OCI-LY1 (cell line): Measurements from ENCODE around the gene SYPL1.

ENCODE experiments used
- EZH2 ChIP-seq: fragments of 200-600 bp; sonication (generic), shearing (Covaris generic); IDR thresholded peaks from 2 replicates; pipeline ENCODE4 v1.8.0; 2017; ENCODE audit warnings: borderline replicate concordance, mixed run types, mild to moderate bottlenecking, antibody characterized with exemption, low read length, moderate library complexity, mixed read lengths
- TF ChIP-seq, protein P1 (sequence below): fragments of 200-600 bp; sonication (generic), shearing (Covaris generic); IDR thresholded peaks from 2 replicates; pipeline ENCODE4 v1.5.1; 2017; ENCODE audit warnings: mild to moderate bottlenecking, antibody characterized with exemption, low read length, moderate library complexity, mixed read lengths

DNA sequence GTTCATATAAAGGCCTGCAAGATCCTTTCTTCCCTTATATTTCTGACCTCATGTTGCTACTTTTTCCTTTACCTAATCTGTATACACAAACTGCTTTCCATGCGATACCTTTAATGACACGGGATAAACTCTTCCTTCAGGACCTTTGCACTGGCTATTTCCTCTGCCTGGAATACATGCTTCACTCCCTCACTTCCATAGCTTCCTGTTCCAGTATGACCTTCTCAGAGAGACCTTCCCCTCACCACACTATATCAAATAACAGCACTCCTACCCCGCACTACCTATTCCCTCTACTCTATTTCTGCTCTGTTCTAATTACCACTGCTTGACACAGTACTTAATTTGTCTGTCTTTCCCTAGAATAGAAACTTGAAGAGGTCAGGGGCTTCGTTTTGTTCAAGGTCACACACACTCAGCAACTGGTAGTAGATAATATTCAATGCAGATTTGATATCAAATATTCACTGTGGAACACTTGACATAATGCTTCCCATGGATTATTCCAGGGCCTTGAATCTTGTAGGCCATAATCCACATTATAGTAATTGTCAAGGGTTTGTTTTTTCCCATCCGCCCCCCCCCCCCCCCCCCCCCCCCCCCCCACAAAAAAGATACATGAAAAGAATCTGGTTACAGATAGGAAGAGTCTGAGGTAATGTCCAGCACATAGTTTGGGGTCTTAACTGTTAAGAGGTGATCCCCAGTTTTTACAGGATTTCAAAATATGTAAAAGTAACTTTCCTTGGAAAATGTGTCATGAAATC, 11.1 kb downstream of the SYPL1 start:
- TF ChIP-seq, protein P1, sequence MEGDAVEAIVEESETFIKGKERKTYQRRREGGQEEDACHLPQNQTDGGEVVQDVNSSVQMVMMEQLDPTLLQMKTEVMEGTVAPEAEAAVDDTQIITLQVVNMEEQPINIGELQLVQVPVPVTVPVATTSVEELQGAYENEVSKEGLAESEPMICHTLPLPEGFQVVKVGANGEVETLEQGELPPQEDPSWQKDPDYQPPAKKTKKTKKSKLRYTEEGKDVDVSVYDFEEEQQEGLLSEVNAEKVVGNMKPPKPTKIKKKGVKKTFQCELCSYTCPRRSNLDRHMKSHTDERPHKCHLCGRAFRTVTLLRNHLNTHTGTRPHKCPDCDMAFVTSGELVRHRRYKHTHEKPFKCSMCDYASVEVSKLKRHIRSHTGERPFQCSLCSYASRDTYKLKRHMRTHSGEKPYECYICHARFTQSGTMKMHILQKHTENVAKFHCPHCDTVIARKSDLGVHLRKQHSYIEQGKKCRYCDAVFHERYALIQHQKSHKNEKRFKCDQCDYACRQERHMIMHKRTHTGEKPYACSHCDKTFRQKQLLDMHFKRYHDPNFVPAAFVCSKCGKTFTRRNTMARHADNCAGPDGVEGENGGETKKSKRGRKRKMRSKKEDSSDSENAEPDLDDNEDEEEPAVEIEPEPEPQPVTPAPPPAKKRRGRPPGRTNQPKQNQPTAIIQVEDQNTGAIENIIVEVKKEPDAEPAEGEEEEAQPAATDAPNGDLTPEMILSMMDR: no peak
- TF ChIP-seq EZH2: no peak
